ENCODE results near the gene SESN3. TPM values are rescaled to one million over a fixed set of nuclear protein-coding genes. Genes with fewer than 3 reads are reported as not detected.
"Not testable (repeated sequence)": the region's sequence is repeated elsewhere in the genome, so short reads cannot be mapped to it uniquely, and the experiment has no call there.

The SESN3 gene
- total RNA-seq, 1 donor from 2014 or later, result 28.2 TPM

DNA sequence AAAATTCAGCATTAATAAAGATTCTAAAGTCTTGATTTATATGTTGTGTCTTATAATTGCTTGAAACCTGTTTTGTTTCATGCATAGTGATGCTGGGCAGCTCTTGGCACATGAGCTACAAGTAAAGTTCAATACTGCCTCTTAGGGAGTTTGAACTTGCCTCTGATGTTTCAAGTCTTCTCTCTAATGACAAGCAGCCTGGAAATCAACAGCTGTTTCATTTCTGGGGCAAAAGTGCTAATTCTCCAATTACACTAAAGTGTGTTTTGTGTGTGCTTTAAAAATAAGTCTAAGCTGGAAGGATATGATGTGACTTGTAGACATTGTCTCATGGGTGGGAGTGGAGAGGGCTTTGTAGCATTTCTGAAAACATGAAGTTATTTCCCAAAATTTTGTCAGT is 23.7 kb upstream of the SESN3 start:
- TF ChIP-seq, protein P1, sequence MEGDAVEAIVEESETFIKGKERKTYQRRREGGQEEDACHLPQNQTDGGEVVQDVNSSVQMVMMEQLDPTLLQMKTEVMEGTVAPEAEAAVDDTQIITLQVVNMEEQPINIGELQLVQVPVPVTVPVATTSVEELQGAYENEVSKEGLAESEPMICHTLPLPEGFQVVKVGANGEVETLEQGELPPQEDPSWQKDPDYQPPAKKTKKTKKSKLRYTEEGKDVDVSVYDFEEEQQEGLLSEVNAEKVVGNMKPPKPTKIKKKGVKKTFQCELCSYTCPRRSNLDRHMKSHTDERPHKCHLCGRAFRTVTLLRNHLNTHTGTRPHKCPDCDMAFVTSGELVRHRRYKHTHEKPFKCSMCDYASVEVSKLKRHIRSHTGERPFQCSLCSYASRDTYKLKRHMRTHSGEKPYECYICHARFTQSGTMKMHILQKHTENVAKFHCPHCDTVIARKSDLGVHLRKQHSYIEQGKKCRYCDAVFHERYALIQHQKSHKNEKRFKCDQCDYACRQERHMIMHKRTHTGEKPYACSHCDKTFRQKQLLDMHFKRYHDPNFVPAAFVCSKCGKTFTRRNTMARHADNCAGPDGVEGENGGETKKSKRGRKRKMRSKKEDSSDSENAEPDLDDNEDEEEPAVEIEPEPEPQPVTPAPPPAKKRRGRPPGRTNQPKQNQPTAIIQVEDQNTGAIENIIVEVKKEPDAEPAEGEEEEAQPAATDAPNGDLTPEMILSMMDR (IDR thresholded peaks at IDR 0.05), result no peak
- TF ChIP-seq POLR2AphosphoS5 (IDR thresholded peaks at IDR 0.05; ENCODE audit: insufficient read depth in 1 of 2, low read depth in 1 of 2), result no peak
- TF ChIP-seq POLR2A (IDR thresholded peaks at IDR 0.05), result no peak
- Histone ChIP-seq H3K27me3 (no peaks in the 10 kb centered on the region), H3K4me1 (peaks cover 16% of the 10 kb centered on the region), H3K36me3 (no peaks in the 10 kb centered on the region), H3K9me3 (no peaks in the 10 kb centered on the region), H3K4me3 (no peak overlapping the region), H3K27ac (peak overlapping the region; percentile 74)
- intact Hi-C loops (cut with DNase I), result no loop called here
- no peak for DNase-seq (ENCODE audit: extremely low spot score in 2 of 2)

DNA sequence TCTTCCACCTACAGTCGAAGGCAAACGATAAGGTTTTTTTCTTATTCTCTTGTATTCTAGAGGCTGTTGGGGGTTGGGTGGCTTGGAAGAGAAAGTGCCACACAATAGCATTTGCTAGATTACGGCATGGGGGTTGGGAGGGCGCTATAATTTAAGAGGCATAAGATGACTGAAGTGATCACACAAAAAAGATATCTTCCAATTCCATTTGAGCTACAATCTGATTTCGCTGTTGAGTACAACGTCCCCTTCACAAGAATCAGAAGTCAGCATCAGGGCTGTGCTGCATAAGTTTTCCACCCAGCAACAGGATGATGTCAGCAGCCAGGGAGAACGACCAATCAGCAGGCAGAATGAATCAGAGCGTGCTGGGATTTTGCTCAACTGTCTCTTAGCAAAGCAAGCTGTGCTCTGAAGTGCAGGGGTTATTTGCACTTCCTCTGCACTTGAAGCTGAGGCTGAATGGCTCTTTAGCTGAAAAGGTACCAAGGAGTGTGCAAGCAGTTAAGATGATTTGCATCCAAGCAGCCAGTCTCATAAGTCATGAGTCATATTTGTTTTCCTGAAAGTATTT is 23.2 kb upstream of the SESN3 start:
- TF ChIP-seq POLR2A (IDR thresholded peaks at IDR 0.05) (peak in 1 of 2 donors; percentile 22), POLR2AphosphoS5 (IDR thresholded peaks at IDR 0.05; ENCODE audit: insufficient read depth in 1 of 2, low read depth in 1 of 2) (peak in 1 of 2 donors; percentile 76)
- TF ChIP-seq, protein P1 (IDR thresholded peaks at IDR 0.05), result no peak
- peak overlapping the region; percentile 74 for H3K27ac ChIP-seq
- no peaks in the 10 kb centered on the region for H3K36me3 ChIP-seq
- DNase-seq (ENCODE audit: extremely low spot score in 2 of 2), result peak in 1 of 2 donors; percentile 93
- H3K4me1 ChIP-seq, result peaks cover 16% of the 10 kb centered on the region
- H3K9me3 ChIP-seq, result no peaks in the 10 kb centered on the region
- intact Hi-C loops (cut with DNase I), result no loop called here
- no peaks in the 10 kb centered on the region for H3K27me3 ChIP-seq
- H3K4me3 ChIP-seq, result peak overlapping the region; percentile 24 to 29

DNA sequence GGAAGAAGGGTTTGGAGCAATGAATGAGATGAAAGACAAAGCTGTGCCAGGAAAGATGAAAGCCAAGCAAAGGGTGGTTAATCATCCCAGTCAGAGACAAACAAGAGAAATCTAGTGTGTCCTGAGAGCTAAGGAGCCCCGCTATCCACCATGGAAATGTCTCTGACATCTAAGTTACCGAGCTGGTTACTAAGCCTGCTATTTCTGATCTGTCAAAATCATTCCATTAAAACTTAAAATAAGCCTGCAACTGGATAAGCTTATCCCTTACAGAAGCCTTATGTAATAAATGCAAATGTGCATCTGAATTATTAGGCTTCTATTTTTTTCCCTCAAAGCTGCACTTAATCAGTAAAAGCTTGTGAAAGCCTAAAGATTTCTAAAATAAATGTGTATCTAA is 22.1 kb upstream of the SESN3 start:
- TF ChIP-seq, protein P1 (IDR thresholded peaks at IDR 0.05), result no peak
- TF ChIP-seq POLR2AphosphoS5 (IDR thresholded peaks at IDR 0.05; ENCODE audit: insufficient read depth in 1 of 2, low read depth in 1 of 2) (no peak), POLR2A (IDR thresholded peaks at IDR 0.05) (no peak)
- no peak for DNase-seq (ENCODE audit: extremely low spot score in 2 of 2)
- intact Hi-C loops (cut with DNase I), result no loop called here
- Histone ChIP-seq H3K27me3 (no peaks in the 10 kb centered on the region), H3K36me3 (no peaks in the 10 kb centered on the region), H3K9me3 (no peaks in the 10 kb centered on the region), H3K27ac (no peak overlapping the region), H3K4me1 (peaks cover 16% of the 10 kb centered on the region), H3K4me3 (no peak overlapping the region)

DNA sequence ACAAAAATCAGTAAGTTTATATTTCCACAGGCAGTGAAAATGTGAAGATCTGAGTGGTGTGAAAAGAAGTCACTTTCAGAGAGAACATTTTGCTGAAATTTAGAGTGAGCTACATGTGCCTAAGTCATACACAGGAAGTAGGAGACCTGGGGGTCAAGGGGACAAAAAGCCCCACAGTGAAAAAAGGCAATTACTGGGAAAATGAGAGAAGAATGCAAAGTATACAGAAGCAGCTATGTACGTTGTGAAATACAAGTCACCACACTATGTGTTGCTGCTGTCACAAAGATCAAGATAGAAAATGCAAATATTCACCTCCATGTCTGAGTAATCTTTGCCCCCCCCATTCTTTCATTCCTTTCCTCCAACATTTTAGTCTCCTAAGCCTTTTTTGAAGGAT is 21.6 kb upstream of the SESN3 start:
- H3K4me1 ChIP-seq, result peaks cover 16% of the 10 kb centered on the region
- intact Hi-C loops (cut with DNase I), result no loop called here
- DNase-seq (ENCODE audit: extremely low spot score in 2 of 2), result no peak
- no peaks in the 10 kb centered on the region for H3K27me3 ChIP-seq
- no peaks in the 10 kb centered on the region for H3K36me3 ChIP-seq
- H3K4me3 ChIP-seq, result no peak overlapping the region
- TF ChIP-seq POLR2AphosphoS5 (IDR thresholded peaks at IDR 0.05; ENCODE audit: insufficient read depth in 1 of 2, low read depth in 1 of 2), result no peak
- TF ChIP-seq, protein P1 (IDR thresholded peaks at IDR 0.05), result no peak
- no peak for TF ChIP-seq POLR2A (IDR thresholded peaks at IDR 0.05)
- no peaks in the 10 kb centered on the region for H3K9me3 ChIP-seq
- no peak overlapping the region for H3K27ac ChIP-seq

DNA sequence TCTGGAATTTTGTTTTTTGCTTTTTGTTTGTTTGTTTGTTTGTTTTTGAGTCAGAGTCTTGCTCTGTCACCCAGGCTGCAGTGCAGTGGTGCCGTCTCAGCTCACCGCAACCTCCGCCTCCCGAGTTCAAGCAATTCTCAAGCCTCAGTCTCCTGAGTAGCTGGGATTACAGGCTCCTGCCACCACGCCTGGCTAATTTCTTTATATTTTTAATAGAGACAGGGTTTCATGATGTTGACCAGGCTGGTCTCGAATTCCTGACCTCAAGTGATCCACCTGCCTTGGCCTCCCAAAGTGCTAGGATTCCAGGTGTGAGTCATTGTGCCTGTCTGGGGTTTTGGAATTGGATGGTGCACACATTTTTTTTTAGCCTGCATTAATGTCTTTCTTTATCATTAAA is 20.9 kb upstream of the SESN3 start:
- intact Hi-C loops (cut with DNase I), result not testable (repeated sequence)

More for the DNA sequence above, 20.9 kb upstream of the SESN3 start:
- peaks cover 16% of the 10 kb centered on the region for H3K4me1 ChIP-seq
- not testable (repeated sequence) for H3K4me3 ChIP-seq; DNase-seq (ENCODE audit: extremely low spot score in 2 of 2); H3K27me3 ChIP-seq; H3K36me3 ChIP-seq; H3K9me3 ChIP-seq; H3K27ac ChIP-seq

Measured in vagina (tissue), 2 donors.